Epithelial cell of prostate (primary cell): Measurements from ENCODE around the gene SOWAHA.
"Not testable (repeated sequence)": the region's sequence is repeated elsewhere in the genome, so short reads cannot be mapped to it uniquely, and the experiment has no call there.

Experiments
- DNase-seq: peaks from one replicate; pipeline ENCODE4 v3.0.0-alpha.2; 2011; ENCODE audit warnings: low read depth, low spot score
- H3K27ac ChIP-seq: fragments of 450-650 bp; 2 replicates; pipeline ENCODE4 v1.5.1; 2017; ENCODE audit warnings: mild to moderate bottlenecking

The SOWAHA gene

DNA sequence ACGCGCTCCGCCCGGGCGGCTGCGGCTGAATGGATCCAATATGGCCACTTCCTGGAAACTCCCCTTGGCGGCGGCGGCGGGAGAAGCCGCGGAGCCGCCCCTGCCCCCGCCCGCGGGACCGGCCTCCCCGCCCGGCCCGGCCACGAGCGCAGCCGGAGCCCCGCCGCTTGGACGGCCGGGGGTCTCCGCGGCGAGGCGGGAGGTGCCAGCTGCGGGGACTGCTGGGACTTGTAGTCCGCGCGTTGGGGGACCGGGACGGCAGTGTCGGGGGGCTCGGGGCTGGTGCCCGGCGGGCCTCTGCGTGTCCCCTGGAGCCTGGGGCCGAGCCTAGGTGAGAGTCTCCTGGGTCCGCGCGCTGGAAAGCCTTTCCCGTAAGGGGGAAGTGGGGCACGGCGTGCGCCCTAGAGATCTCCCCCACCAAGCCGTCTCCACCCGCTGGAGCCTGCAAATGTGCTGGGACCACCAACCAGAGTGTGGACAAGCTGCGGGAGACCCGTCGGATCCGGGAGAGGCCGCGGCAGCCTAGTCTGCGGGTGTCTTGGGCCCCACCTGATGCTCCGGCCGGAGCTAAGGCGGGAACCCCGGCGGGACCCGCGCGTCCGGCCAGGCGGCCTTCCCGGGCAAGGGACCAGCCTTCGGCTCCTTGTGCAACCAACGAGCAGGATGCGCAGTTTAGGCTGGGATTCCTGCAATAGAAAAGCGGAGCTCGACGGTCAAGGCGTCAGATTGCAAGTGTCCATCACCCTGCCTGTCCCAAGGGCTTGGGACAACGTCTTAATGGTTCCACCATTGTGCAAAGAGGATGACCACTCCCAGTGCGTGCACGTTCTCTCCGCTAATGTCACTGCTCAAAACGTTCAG lies 35.7 kb upstream of the SOWAHA start, which contains the start of gene SEPTIN8:
Gene SEPTIN8, minus strand, starts transcription at position 31 of the 861 bp plus-strand sequence. CDS start 102 bp downstream, outside the sequence.
- DNase-seq: no peak
- H3K27ac ChIP-seq: peak within 1 kb of the TSS; percentile 17

DNA sequence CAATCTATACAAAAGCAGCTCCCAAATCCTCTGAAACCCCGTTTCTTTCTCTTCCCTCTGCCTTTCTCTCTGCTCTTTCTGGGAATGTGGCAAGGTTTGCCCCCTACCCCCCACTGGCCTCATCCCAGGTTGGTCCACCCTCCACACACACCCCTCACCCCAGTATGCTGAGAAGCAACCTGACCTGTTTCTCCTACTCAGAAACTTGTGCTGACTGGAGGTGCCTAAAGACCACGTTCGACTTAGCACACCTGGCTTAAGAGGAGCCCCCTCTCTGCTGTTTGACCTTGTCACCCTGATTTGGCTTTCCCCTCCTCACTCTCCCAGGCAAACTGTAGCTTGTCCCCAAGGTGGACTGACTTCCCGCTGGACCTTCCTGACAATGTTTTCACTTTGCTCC lies 35.0 kb upstream of the SOWAHA start:
- no peak overlapping the region for H3K27ac ChIP-seq

DNA sequence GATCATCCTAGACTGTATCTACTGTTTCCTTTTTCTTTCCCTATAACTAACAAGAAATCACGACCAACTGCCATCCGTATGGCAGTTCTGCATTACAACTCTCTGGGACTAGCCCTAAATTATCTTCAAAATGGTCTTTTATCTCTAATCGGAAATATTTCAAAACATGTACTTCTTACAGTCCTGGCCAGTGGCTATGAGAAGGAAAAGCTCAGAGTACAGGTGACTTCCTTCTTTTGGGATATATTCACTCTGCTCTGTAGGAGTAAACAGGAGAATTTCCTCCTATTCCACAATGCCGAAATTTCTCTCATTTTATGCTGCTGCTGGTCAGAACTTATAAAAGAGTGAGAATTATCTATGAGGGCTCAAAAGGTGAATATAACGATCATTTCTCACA lies 34.2 kb upstream of the SOWAHA start:
- no peak for DNase-seq
- no peak overlapping the region for H3K27ac ChIP-seq

More for the DNA sequence above, 35.0 kb upstream of the SOWAHA start:
- no peak for DNase-seq

DNA sequence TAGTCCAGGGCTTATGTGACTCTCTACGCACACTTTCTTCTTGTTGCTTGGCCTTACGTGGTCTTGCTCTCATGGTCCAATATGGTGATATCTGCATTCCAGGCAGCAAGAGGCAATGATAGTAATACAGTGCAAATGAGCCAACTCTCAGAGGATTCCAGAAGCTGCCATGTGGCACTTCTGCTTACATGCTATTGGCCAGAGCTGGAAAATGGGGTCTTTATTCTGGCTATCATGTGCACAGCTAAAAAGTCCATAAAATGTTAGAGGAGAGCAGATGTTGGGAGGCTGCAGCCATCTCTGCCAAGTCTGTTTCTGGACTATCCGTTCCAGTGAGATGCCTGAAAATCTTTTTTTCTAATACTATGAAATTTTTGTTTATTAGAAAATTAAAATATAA lies 33.1 kb upstream of the SOWAHA start:
- DNase-seq: no peak
- H3K27ac ChIP-seq: no peak overlapping the region

DNA sequence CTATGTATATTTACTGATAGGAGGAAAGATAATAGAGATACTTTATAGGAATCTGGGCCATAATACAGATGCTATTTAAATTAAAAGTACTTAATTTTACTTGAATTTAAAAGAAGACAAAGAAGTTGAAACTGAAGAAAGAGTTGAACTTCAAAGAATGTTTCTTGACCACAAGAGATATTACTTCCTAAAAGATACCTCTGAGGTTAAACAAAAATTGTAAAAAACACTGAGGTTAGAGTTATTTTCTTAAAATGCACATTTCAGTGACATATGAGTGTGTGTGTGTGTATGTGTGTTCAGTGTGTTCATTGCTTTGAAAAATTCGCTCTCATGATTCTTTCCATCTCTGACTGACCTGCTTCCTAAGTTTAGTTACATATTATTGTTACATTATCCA lies 32.5 kb upstream of the SOWAHA start:
- H3K27ac ChIP-seq: no peak overlapping the region
- no peak for DNase-seq

DNA sequence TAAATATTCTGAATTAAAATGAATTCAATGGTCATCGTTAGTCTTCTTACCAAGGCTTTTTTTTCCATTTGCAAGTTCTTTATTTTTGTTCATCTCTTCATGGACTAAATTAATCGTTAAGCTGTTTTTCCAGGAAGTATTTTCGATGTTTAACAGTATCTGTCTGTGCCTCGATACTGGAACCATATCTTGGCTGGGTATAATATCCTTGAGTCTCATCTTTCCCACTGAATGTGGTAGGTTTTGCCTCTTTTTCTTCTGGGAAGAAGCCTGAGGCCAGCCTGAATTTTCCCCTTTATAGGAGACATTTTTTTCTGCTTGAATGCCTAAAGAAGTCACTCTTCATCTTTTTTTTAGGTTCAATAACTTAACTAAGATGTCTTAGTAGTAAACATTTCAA lies 32.1 kb upstream of the SOWAHA start:
- H3K27ac ChIP-seq: no peak overlapping the region
- no peak for DNase-seq

DNA sequence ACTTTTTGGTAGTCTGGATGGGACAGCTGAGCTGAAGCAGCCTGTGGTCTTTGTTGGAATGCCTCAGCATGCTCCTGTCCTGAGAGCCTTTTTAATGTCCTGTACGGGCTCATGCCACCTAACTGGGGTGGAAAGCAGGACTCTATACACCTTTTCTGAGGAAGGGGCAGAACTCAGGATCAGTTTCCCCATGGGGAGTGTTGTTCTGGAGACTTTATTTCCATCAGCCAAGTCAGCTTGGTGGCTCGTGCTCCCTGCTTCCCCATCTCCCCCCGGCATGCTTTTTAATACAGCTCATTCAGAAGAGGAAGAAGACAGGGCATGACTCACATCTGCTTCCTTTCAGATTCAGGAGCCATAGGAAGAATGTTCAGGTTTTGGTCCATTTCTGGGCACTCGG lies 31.0 kb upstream of the SOWAHA start:
- no peak for DNase-seq
- peak overlapping the region; percentile 24 for H3K27ac ChIP-seq

DNA sequence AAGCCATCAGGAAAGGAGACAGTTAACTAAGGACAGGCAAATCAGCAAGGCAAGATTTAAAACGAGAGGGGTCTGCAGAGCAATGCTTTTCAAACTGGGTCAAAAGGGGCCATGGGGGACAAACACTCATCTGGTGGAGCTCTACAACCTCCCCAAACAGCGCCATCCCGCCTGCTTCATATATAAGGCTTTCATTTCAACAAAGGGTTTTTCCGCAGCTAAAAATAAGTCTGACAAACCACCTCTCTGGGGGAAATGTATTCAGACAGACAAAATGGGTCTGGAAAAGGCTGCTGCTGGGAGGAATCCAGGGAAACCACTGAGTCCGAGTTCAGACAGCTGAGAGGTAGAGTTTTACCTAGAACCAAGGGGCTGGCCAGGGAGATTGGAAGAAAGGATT lies 27.7 kb upstream of the SOWAHA start:
- no peak overlapping the region for H3K27ac ChIP-seq

DNA sequence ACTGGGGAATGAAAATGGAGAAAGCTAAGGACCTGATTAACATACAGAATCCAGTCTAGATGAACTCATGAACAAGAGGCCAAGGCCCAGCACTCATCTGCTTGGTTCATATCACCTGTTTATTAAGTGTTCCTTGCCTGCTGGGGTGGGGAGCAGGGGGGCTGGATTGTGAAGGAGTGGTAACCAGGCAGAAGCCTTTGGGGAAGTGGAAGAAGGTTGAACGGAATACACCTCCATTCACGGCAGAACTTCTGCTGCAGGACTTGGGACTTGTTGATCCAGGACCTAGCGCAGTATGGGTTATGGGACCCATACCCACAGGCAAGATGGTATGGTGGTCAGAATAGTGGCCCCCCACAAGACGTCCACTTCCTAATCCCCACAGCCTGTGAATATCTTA lies 27.2 kb upstream of the SOWAHA start:
- H3K27ac ChIP-seq: no peak overlapping the region
- DNase-seq: no peak

More for the DNA sequence above, 27.7 kb upstream of the SOWAHA start:
- no peak for DNase-seq

DNA sequence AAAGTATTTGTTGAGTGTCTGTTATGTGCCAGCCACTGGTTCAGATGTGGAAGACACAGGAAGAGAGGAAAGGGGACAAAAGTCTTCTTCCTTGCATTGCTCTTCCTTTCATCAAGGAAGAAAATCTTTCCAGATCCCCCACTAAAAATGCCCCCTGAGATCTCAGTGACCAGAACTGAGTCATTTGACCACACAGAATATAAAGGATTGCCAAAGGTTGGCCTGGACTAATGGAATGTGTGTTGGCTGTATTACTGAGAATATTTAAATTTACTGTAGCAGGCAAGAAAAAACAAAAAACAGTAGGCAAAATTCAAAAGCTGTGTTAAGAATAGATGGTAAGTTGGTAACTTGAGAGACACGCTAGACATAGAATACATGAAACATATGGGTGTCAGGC lies 26.0 kb upstream of the SOWAHA start:
- DNase-seq: no peak
- no peak overlapping the region for H3K27ac ChIP-seq

DNA sequence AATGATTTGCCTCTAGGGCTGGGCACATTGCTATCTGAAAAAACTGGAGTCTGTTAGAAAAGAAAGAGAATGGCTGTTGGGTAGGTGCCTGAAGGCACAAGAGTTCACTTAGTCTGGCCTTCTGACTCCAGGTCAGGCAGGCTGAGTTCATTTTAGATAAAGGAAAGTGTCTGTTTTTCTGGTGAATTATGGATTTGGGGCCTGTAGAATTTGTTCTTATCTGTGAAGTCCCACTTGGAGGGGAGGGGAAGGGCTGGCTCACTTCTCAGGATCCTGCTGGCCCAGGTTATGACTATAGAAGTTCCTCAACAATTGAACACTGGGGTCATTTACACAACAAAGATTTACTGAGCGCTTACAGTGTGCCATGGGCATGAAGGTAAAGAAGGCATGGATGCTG lies 24.6 kb upstream of the SOWAHA start:
- no peak for DNase-seq
- H3K27ac ChIP-seq: no peak overlapping the region

DNA sequence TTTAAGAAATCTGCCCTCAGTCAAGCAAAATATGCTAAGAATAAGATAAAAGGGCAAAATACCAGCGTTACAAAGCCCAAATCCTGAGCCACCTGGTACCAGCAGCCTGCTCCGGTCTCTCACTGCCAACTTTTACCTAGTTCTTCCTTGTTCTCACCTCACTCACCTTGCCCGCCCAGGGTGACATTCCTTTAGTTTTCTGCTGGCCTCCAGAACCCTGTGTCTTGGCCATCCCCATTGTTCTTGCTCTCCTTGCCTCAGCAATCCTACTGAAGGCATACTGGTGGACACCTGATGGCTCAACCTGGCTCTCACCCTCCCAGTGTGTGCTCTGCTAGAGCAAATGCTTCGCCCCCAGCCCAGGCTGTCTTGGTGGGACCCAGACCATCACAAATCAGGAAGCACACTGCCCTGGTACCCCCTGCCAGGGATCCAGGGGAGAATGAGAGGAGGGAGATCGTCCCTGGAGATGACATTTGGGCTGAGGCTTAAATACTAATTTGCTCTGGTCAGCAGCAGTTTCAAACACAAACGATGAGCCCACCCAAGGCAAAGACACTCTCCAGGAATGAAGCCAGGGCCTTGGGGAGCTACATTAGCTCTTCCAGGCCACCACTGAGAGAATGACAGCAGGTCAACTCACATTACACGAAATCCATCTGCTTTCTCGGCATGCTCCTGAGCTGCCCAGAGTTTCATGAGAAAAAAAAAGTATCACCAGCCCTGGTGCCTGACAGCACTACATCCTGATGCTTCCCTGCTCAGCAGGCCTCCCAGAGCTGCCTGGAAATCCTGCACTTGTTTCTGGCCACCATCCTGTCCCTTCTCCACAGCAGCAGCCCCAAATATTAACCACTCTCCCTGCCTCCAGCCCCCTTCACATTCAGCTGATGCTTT lies 23.9 kb upstream of the SOWAHA start:
- DNase-seq: no peak
- no peak overlapping the region for H3K27ac ChIP-seq

DNA sequence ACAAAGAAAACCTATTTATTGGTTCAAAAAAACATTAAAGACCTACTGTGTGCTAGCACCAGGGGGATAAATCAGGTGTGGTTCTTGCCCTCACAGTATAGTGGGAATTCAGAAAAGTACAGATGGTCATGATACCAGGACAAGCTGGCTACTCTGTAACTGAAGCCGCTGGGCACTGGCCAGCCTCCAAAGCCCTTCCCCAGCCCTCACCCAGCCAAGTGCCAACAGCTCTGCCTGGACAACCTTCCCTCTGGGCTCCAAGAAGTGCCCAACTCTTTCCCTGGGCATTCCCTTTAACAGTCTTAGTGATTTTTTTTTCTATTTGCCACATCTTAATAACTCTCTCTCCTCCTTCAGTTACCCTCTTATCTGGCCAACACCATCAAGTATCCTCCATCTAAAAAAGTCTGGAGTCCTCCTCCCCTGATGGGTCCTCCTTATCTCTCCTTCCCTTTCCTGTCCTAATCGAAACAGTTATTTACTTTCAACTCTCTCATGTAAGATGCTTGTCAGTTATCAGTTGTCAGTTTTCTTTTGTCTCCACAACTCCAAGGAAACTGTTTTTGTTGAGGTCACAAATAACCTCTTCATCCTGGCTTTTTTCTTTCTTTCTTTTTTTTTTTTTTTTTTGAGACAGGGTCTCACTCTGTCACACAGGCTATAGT lies 22.8 kb upstream of the SOWAHA start:
- no peak overlapping the region for H3K27ac ChIP-seq

DNA sequence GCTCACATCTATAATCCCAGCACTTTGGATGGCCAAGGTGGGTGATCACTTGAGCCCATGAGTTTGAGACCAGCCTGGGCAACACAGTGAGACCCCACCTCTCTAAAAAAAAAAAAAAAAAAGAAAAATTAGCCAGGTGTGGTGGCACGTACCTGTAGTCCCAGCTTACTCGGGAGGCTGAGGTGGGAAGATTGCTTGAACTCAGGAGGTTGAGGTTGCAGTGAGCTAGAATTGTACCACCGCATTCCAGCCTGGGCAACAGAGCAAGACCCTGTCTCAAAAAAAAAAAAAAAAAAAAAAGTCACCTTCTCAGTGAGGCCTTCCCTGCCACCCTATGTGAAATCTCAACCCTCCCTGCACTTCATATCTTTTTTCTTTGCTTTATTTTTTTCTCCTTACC lies 22.1 kb upstream of the SOWAHA start:
- DNase-seq: no peak
- no peak overlapping the region for H3K27ac ChIP-seq

More for the DNA sequence above, 22.8 kb upstream of the SOWAHA start:
- no peak for DNase-seq

DNA sequence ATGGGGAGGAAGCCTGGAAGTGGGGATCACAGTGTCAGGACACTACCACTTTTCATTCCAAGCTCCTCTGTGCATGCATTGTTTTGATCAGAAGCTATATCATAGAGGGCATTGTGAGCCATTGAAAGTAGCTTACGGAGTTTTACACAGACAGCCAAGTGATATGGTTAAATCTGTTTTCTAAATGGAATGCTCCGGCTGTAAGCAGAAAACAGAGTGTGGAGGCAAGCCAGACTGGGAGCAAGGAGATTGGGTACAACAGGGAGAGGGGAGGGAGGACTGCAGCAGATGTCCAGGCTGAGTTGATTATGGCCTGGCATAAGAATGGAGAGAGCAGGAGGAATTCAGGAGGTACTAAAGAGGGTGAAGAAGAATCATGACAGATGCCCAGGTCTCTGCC lies 15.5 kb upstream of the SOWAHA start:
- H3K27ac ChIP-seq: no peak overlapping the region
- no peak for DNase-seq

DNA sequence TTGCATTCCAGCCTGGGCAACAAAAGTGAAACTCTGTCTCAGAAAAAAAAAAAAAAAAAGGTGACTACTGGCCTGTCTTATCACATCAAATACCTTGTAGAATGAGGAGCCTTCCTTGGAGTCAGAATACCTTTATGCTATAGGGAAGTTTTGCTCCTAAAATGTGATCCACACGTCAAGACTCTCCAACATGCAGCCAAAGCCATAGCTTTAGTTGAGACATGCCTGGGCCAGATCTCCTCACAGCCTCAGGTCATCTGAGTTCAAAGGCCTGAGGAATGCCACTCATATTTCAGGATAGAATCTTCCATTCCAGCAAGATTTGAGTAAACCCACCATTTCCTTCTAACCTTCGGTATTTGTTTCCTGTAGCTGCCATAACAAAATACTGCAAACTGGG lies 13.7 kb upstream of the SOWAHA start:
- DNase-seq: no peak
- H3K27ac ChIP-seq: peak overlapping the region; percentile 24

DNA sequence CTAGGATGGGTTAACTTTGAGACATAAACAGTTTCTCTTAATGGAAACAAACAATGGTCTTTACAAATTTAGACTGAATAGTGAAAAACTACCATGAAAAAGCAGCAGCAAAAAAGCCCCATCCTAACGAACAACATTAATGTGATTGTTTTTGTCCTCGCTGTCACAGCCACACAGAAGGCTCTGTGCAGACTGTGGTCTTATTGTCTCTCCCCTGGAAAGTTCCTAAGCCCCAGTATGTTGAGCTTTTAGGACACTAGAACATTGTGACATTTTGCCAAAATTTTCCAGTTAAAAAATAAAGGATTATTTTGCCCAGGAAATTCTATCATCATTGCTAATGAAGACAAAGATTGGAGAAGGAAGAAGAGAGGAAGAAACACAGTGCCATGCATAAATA lies 12.6 kb upstream of the SOWAHA start:
- H3K27ac ChIP-seq: no peak overlapping the region
- DNase-seq: no peak

DNA sequence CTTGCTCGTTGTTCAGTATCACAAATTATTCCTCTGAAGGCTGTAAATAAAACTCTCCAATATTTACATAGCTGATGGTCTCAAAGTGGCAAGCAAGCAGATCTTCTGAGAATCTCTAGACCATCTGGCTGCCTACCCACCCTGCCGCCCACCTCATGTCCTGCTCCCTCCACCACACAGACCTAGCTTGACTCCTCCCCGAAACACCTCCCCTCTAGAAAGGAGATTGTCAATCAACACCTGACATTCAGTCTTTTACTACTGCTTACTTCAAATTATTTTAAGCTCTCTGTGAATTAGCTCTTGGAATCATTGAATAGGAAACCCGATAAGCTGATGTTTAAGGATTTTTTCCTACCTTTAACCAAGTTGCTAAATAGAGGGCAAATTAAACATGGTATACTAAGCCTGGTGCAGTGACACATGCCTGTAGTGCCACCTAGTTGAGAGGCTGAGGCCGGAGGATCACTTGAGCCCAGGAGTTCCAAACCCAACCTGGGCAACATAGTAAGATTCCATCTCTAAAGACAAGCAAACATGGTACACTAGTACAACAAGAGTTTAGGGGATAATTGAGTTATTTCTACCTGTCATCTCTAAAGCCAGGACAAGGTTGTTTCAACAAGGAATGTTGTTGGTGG lies 10.9 kb upstream of the SOWAHA start:
- no peak for DNase-seq
- no peak overlapping the region for H3K27ac ChIP-seq

DNA sequence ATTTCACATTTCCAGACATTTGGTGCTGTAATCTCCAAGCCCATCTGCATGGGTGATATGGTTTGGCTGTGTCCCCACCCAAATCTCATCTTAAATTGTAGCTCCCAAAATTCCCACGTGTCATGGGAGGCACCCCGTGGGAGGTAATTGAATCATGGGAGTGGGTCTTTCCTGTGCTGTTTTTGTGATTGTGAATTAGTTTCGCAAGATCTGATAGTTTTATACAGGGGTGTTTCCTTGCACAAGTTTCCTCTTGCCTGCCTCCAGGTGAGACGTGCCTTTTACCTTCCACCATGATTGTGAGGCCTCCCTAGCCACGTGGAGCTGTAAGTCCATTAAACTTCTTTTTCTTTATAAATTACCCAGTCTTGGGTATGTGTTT lies 10.4 kb upstream of the SOWAHA start:
- DNase-seq, H3K27ac ChIP-seq: not testable (repeated sequence)

DNA sequence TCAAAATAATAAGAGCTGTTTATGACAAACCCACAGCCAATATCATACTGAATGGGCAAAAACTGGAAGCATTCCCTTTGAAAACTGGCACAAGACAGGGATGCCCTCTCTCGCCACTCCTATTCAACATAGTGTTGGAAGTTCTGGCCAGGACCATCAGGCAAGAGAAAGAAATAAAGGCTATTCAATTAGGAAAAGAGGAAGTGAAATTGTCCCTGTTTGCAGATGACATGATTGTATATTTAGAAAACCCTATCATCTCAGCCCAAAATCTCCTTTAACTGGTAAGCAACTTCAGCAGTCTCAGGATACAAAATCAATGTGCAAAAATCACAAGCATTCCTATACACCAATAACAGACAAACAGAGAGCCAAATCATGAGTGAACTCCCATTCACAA lies 8.9 kb upstream of the SOWAHA start:
- not testable (repeated sequence) for DNase-seq, H3K27ac ChIP-seq
